PFSK-1 (cell line): Measurements from ENCODE around the gene TIAM2.

Source experiments
- POLR2AphosphoS5 ChIP-seq: IDR thresholded peaks from 2 replicates; pipeline ENCODE4 v1.6.1; 2012; ENCODE audit warnings: low read depth, mild to moderate bottlenecking, control low read depth, low read length, moderate library complexity
- SIN3A ChIP-seq: IDR thresholded peaks from 2 replicates; pipeline ENCODE4 v1.6.1; 2012; ENCODE audit warnings: mild to moderate bottlenecking, low read length, moderate library complexity, borderline replicate concordance; ENCODE audit not compliant: insufficient read depth
- TAF1 ChIP-seq: IDR thresholded peaks from 2 replicates; pipeline ENCODE4 v1.6.1; 2012; ENCODE audit warnings: low read length, control low read depth, borderline replicate concordance; ENCODE audit not compliant: insufficient read depth

GRCh38 chr6:155170519-155170918 lies 175.4 kb downstream of the TIAM2 start:
- TF ChIP-seq TAF1 (no peak), POLR2AphosphoS5 (no peak), SIN3A (no peak)
